Trophoblast cell (in vitro differentiated cells and primary cell): ENCODE measurements around the gene ME3.

Experiments used
- DNase-seq, 2 donors: peaks; one replicate each; pipeline ENCODE4 v3.0.0-alpha.2; 2016
- H2AFZ ChIP-seq: 2 replicates; pipeline ENCODE4 v1.6.1; 2013; ENCODE audit warnings: low read length, moderate library complexity, mild to moderate bottlenecking; ENCODE audit not compliant: insufficient read depth, poor library complexity
- H2AK5ac ChIP-seq: 2 replicates; pipeline ENCODE4 v1.6.1; 2013; ENCODE audit warnings: mild to moderate bottlenecking, low read length
- H2BK120ac ChIP-seq: 2 replicates; pipeline ENCODE4 v1.6.1; 2013; ENCODE audit warnings: low read length, mild to moderate bottlenecking, moderate library complexity; ENCODE audit not compliant: insufficient read depth, poor library complexity
- H2BK12ac ChIP-seq: 2 replicates; pipeline ENCODE4 v1.6.1; 2013; ENCODE audit warnings: mild to moderate bottlenecking, low read length, moderate library complexity
- H2BK5ac ChIP-seq: 2 replicates; pipeline ENCODE4 v1.6.1; 2013; ENCODE audit warnings: low read length, low read depth, moderate library complexity, mild to moderate bottlenecking; ENCODE audit not compliant: poor library complexity
- H3K14ac ChIP-seq: 2 replicates; pipeline ENCODE4 v1.6.1; 2013; ENCODE audit warnings: mild to moderate bottlenecking, low read length
- H3K18ac ChIP-seq: 2 replicates; pipeline ENCODE4 v1.6.1; 2013; ENCODE audit warnings: mild to moderate bottlenecking, low read length
- H3K23ac ChIP-seq: 2 replicates; pipeline ENCODE4 v1.6.1; 2013; ENCODE audit warnings: low read length
- H3K27ac ChIP-seq: 2 replicates; pipeline ENCODE4 v1.5.1; 2013; ENCODE audit warnings: low read depth, mild to moderate bottlenecking, inconsistent platforms, low read length, moderate library complexity
- H3K27me3 ChIP-seq: 2 replicates; pipeline ENCODE4 v1.6.1; 2013; ENCODE audit warnings: inconsistent platforms, mild to moderate bottlenecking, low read length, moderate library complexity; ENCODE audit not compliant: insufficient read depth
- H3K36me3 ChIP-seq, 2 experiments: 1 replicate in 1 of 2; 2 replicates in 1 of 2; pipeline ENCODE4 v1.6.1; 2013; ENCODE audit warnings: low read length in 2 of 2, mild to moderate bottlenecking in 2 of 2, moderate library complexity in 1 of 2; ENCODE audit not compliant: insufficient read depth in 2 of 2, control insufficient read depth in 1 of 2
- H3K4ac ChIP-seq: 2 replicates; pipeline ENCODE4 v1.6.1; 2013; ENCODE audit warnings: low read depth, mild to moderate bottlenecking, low read length, moderate library complexity
- H3K4me1 ChIP-seq, 2 experiments: 1 replicate in 1 of 2; 2 replicates in 1 of 2; pipeline ENCODE4 v1.6.1; 2013; ENCODE audit warnings: low read length in 2 of 2, mild to moderate bottlenecking in 2 of 2, moderate library complexity in 1 of 2; ENCODE audit not compliant: insufficient read depth in 2 of 2, control insufficient read depth in 1 of 2
- H3K4me2 ChIP-seq: 2 replicates; pipeline ENCODE4 v1.6.1; 2013; ENCODE audit warnings: inconsistent platforms, mild to moderate bottlenecking, low read length, moderate library complexity
- H3K4me3 ChIP-seq: 2 replicates; pipeline ENCODE4 v1.5.1; 2013; ENCODE audit warnings: mild to moderate bottlenecking, low read depth, low read length, inconsistent platforms
- H3K79me1 ChIP-seq: one replicate; pipeline ENCODE4 v1.6.1; 2013; ENCODE audit warnings: low read length
- H3K79me2 ChIP-seq: 2 replicates; pipeline ENCODE4 v1.6.1; 2013; ENCODE audit warnings: low read length, mild to moderate bottlenecking; ENCODE audit not compliant: control insufficient read depth, insufficient read depth, poor library complexity
- H3K9ac ChIP-seq: 2 replicates; pipeline ENCODE4 v1.6.1; 2013; ENCODE audit warnings: mild to moderate bottlenecking, low read length
- H3K9me3 ChIP-seq: 2 replicates; pipeline ENCODE4 v1.6.1; 2013; ENCODE audit warnings: low read depth, mild to moderate bottlenecking, control low read depth, inconsistent platforms, low read length; ENCODE audit not compliant: insufficient read depth
- H4K12ac ChIP-seq: 2 replicates; pipeline ENCODE4 v1.6.1; 2013; ENCODE audit warnings: low read depth, mild to moderate bottlenecking, low read length, moderate library complexity
- H4K8ac ChIP-seq: 2 replicates; pipeline ENCODE4 v1.6.1; 2013; ENCODE audit warnings: low read depth, mild to moderate bottlenecking, low read length, moderate library complexity
- H4K91ac ChIP-seq: one replicate; pipeline ENCODE4 v1.6.1; 2013; ENCODE audit warnings: low read depth, mild to moderate bottlenecking, low read length, moderate library complexity
- WGBS: extraction: QIAGEN DNeasy Blood & Tissue Kit; methylation state at CpG from one replicate; pipeline ENCODE4 v1.1.7; 2013; ENCODE audit warnings: missing lambda C conversion rate; ENCODE audit not compliant: insufficient read length, insufficient coverage; ENCODE audit errors: extremely low coverage; 5-methylcytosine and 5-hydroxymethylcytosine counted together

ME3 gene

GRCh38 chr11:86637988-86638387, 34.4 kb downstream of the ME3 start:
- Histone ChIP-seq H3K36me3 (no peaks in the 10 kb centered on the region), H3K4ac (no peak overlapping the region), H2BK5ac (no peak overlapping the region), H3K4me3 (no peak overlapping the region), H2BK120ac (no peak overlapping the region), H3K14ac (no peak overlapping the region), H3K79me1 (no peaks in the 10 kb centered on the region), H3K79me2 (no peaks in the 10 kb centered on the region), H4K8ac (no peak overlapping the region), H3K23ac (no peak overlapping the region), H4K91ac (no peak overlapping the region), H3K9me3 (no peaks in the 10 kb centered on the region), H3K9ac (no peak overlapping the region), H2AK5ac (no peak overlapping the region), H3K27ac (no peak overlapping the region), H3K4me2 (no peak overlapping the region), H3K27me3 (no peaks in the 10 kb centered on the region), H3K4me1 (peaks cover 2 to 10% of the 10 kb centered on the region in 2 experiments), H4K12ac (no peak overlapping the region), H2AFZ (no peak overlapping the region), H3K18ac (no peak overlapping the region), H2BK12ac (no peak overlapping the region)
- no peak for DNase-seq

DNA sequence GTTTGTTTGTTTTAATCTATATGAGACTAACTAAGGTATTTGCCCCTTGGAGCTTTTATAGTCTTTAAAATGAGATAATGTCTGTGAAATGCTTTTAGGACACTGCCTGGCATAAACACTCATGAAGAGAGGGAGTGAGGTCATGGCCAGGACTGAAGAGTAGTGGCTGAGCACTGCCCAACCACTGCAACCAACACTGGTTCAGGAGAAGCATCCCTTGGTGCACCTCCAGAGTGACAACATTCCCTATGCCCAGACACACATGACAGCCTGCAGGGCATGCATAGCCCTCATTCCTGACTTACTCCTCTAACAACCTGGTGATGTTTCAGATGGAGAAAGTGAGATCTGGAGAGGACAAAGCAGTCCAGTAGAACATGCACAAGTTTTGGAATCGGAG, 36.1 kb downstream of the ME3 start:
- no peak overlapping the region for H3K23ac ChIP-seq
- no peak overlapping the region for H2BK5ac ChIP-seq
- no peak overlapping the region for H4K8ac ChIP-seq
- H3K9me3 ChIP-seq = no peaks in the 10 kb centered on the region
- no peak overlapping the region for H3K4me2 ChIP-seq
- H3K4ac ChIP-seq = no peak overlapping the region
- no peak overlapping the region for H3K4me3 ChIP-seq
- no peaks in the 10 kb centered on the region for H3K79me2 ChIP-seq
- WGBS = no CpG with 5 or more reads among the region's 1 CpG
- H2BK120ac ChIP-seq = no peak overlapping the region
- H3K36me3 ChIP-seq = no peaks in the 10 kb centered on the region
- H4K91ac ChIP-seq = no peak overlapping the region
- no peak overlapping the region for H3K9ac ChIP-seq
- no peak overlapping the region for H3K14ac ChIP-seq
- no peak overlapping the region for H3K18ac ChIP-seq
- no peak overlapping the region for H3K27ac ChIP-seq
- peak; percentile 34 to 72 for DNase-seq
- H3K4me1 ChIP-seq = peaks cover 9 to 19% of the 10 kb centered on the region in 2 experiments
- H3K79me1 ChIP-seq = peaks cover 4% of the 10 kb centered on the region
- H3K27me3 ChIP-seq = no peaks in the 10 kb centered on the region
- no peak overlapping the region for H2AK5ac ChIP-seq
- no peak overlapping the region for H4K12ac ChIP-seq
- H2AFZ ChIP-seq = no peak overlapping the region
- H2BK12ac ChIP-seq = peak overlapping the region; percentile 11

DNA sequence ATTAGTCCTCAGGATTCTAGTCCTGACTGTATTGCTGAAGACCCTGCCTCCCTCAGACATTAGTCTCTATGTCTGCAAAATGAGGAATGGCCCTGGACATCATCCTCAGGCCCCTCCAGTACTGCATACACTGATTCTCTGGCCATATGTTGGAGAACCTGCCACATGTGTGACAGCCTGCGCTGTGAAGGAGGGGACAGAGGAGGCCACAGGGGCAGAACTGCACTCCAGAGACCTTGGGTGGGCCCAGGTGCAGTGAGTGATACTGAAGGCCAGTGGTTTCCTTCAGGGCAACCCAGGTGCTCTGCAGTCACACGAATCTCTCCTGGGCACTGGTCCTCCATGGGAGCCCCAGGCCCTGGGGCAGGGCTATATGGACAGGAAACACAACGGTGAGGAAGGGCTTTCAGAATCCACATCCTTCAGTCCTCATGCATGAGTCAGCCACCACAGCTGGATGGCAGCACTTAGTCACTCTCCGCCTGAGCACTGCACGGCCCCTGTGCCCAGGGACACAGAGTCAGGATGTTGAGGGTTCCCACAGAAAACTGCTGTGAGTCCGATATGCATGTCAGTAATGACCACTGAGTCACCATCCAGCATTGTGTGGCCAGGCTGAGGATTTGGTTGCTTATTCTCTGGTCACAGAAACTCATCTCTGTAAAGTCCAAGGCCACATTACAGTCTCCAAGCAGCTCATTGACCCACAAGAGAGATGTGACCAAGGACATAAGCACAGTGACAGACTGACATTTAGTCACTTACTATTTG, 39.7 kb downstream of the ME3 start:
- Histone ChIP-seq H2BK5ac (peak overlapping the region; percentile 11), H2BK12ac (peak overlapping the region; percentile 21), H2AFZ (no peak overlapping the region), H3K4me2 (no peak overlapping the region), H3K27me3 (no peaks in the 10 kb centered on the region), H4K91ac (peak overlapping the region; percentile 74), H3K9me3 (no peaks in the 10 kb centered on the region), H3K4ac (no peak overlapping the region), H3K4me1 (peaks cover 9 to 19% of the 10 kb centered on the region in 2 experiments), H3K36me3 (no peaks in the 10 kb centered on the region), H4K12ac (no peak overlapping the region), H4K8ac (no peak overlapping the region), H3K79me2 (no peaks in the 10 kb centered on the region), H3K27ac (no peak overlapping the region), H3K4me3 (no peak overlapping the region), H3K9ac (no peak overlapping the region), H3K23ac (no peak overlapping the region), H3K14ac (peak overlapping the region; percentile 24), H3K79me1 (peaks cover 4% of the 10 kb centered on the region), H2BK120ac (peak overlapping the region; percentile 62), H2AK5ac (no peak overlapping the region), H3K18ac (peak overlapping the region; percentile 1)
- peak; percentile 53 to 62 for DNase-seq
- WGBS = no CpG with 5 or more reads among the region's 6 CpGs

- WGBS = no CpG with 5 or more reads among the region's 8 CpGs
- no peaks in the 10 kb centered on the region for H3K36me3 ChIP-seq
- H2BK120ac ChIP-seq = no peak overlapping the region
- peak overlapping the region; percentile 20 for H4K91ac ChIP-seq
- no peak overlapping the region for H2AK5ac ChIP-seq
- H3K79me2 ChIP-seq = no peaks in the 10 kb centered on the region
- no peak overlapping the region for H3K9ac ChIP-seq
- H3K4me1 ChIP-seq = peaks cover 6 to 13% of the 10 kb centered on the region in 2 experiments
- no peak overlapping the region for H3K14ac ChIP-seq
- no peak overlapping the region for H3K4me3 ChIP-seq
- H3K27ac ChIP-seq = no peak overlapping the region
- H4K12ac ChIP-seq = no peak overlapping the region
- H2BK5ac ChIP-seq = peak overlapping the region; percentile 47
- H2AFZ ChIP-seq = no peak overlapping the region
- H3K4ac ChIP-seq = no peak overlapping the region
- no peak overlapping the region for H2BK12ac ChIP-seq
- no peaks in the 10 kb centered on the region for H3K27me3 ChIP-seq
- H3K18ac ChIP-seq = no peak overlapping the region
- H3K79me1 ChIP-seq = peaks cover 4% of the 10 kb centered on the region
- no peak overlapping the region for H3K4me2 ChIP-seq
- no peaks in the 10 kb centered on the region for H3K9me3 ChIP-seq
- no peak overlapping the region for H3K23ac ChIP-seq
- no peak for DNase-seq
- H4K8ac ChIP-seq = no peak overlapping the region
Measured at GRCh38 chr11:86630229-86630981, 42.0 kb downstream of the ME3 start.
